ENCODE results near the gene CLEC18C.
"Not testable (repeated sequence)": the region's sequence is repeated elsewhere in the genome, so short reads cannot be mapped to it uniquely, and the experiment has no call there.

CLEC18C gene

GRCh38 chr16:70159355-70160348, 13.9 kb upstream of the CLEC18C start:
- DNase-seq = no peak

- DNase-seq = no peak
These were observed 13.2 kb upstream of the CLEC18C start for GRCh38 chr16:70160388-70160787.

- no peak for DNase-seq
These were observed 12.8 kb upstream of the CLEC18C start for GRCh38 chr16:70160821-70161220.

- no peak for DNase-seq
These were observed 12.2 kb upstream of the CLEC18C start for GRCh38 chr16:70161350-70161749.

- DNase-seq = no peak
These were observed 11.5 kb upstream of the CLEC18C start for GRCh38 chr16:70162041-70162451.

GRCh38 chr16:70163596-70163995, 10.0 kb upstream of the CLEC18C start:
- no peak for DNase-seq

- not testable (repeated sequence) for DNase-seq
These were observed 6.9 kb upstream of the CLEC18C start for GRCh38 chr16:70166688-70167087.

GRCh38 chr16:70173916-70174315, 329 bp downstream of the CLEC18C start:
- not testable (repeated sequence) for DNase-seq

- DNase-seq = not testable (repeated sequence)
These were observed 873 bp downstream of the CLEC18C start for GRCh38 chr16:70174387-70174932.

GRCh38 chr16:70187858-70188607, 14.4 kb downstream of the CLEC18C start:
- not testable (repeated sequence) for DNase-seq

GRCh38 chr16:70188608-70188915, 15.0 kb downstream of the CLEC18C start:
- DNase-seq = not testable (repeated sequence)

GRCh38 chr16:70190574-70190973, 17.0 kb downstream of the CLEC18C start:
- DNase-seq = not testable (repeated sequence)

GRCh38 chr16:70196683-70197300, 23.2 kb downstream of the CLEC18C start:
- DNase-seq = not testable (repeated sequence)

GRCh38 chr16:70197611-70198010, 24.0 kb downstream of the CLEC18C start:
- DNase-seq = not testable (repeated sequence)

- DNase-seq = not testable (repeated sequence)
These were observed 24.6 kb downstream of the CLEC18C start for GRCh38 chr16:70198230-70198629.

GRCh38 chr16:70198666-70199065, 25.1 kb downstream of the CLEC18C start:
- not testable (repeated sequence) for DNase-seq

GRCh38 chr16:70199170-70199569, 25.6 kb downstream of the CLEC18C start:
- not testable (repeated sequence) for DNase-seq

- DNase-seq = not testable (repeated sequence)
These were observed 26.5 kb downstream of the CLEC18C start for GRCh38 chr16:70200063-70200462.

GRCh38 chr16:70203508-70203907, 29.9 kb downstream of the CLEC18C start:
- DNase-seq = not testable (repeated sequence)

GRCh38 chr16:70204010-70204409, 30.4 kb downstream of the CLEC18C start:
- DNase-seq = not testable (repeated sequence)

GRCh38 chr16:70204668-70205405, 31.2 kb downstream of the CLEC18C start:
- not testable (repeated sequence) for DNase-seq

GRCh38 chr16:70206382-70206781, 32.8 kb downstream of the CLEC18C start:
- not testable (repeated sequence) for DNase-seq

Data from CD4-positive, alpha-beta T cell treated with Interleukin-1 beta for 1 hour (primary cell).